A549 (cell line): ENCODE data around the gene INSC.

Experiments
- CBX8 ChIP-seq: fragments of 200-600 bp; sonication (generic); IDR thresholded peaks from 2 replicates; pipeline ENCODE4 v1.6.1; 2016
- CEBPB ChIP-seq, 2 experiments: fragments of >200 bp in 1 of 2; sonication (Bioruptor Twin) in 1 of 2; formaldehyde crosslinking in 1 of 2; IDR thresholded peaks; 2 replicates each; pipeline ENCODE4 v1.6.1; 2012 to 2016
- CTCF ChIP-seq: fragments of >200 bp; sonication (Bioruptor Twin); formaldehyde crosslinking; IDR thresholded peaks from 3 replicates; pipeline ENCODE4 v1.5.1; 2016
- MAFK ChIP-seq: fragments of 450-650 bp; IDR thresholded peaks from 2 replicates; pipeline ENCODE4 v1.6.1; 2014; ENCODE audit not compliant: partially characterized antibody
- RFX5 ChIP-seq: fragments of 450-650 bp; IDR thresholded peaks from 2 replicates; pipeline ENCODE4 v1.7.1; 2014; ENCODE audit warnings: antibody characterized with exemption, mild to moderate bottlenecking, moderate library complexity
- RNF2 ChIP-seq: fragments of 200-600 bp; sonication (generic); IDR thresholded peaks from 2 replicates; pipeline ENCODE4 v1.6.1; 2016; ENCODE audit warnings: low read depth, mild to moderate bottlenecking, antibody characterized with exemption, moderate library complexity, borderline replicate concordance
- ZFP36 ChIP-seq: fragments of 450-650 bp; IDR thresholded peaks from 2 replicates; pipeline ENCODE4 v1.6.1; 2014; ENCODE audit warnings: borderline replicate concordance; ENCODE audit not compliant: partially characterized antibody

GRCh38 chr11:15176646-15177163 is 62.0 kb downstream of the INSC start:
- no peak for TF ChIP-seq CTCF
- no peak for TF ChIP-seq CEBPB (IDR thresholded peaks at IDR 0.05)
- no peak for TF ChIP-seq RFX5
- TF ChIP-seq RNF2 = no peak
- no peak for TF ChIP-seq CBX8
- TF ChIP-seq ZFP36 = no peak
- no peak for TF ChIP-seq MAFK
